ENCODE measurements around the gene MCOLN2.

DNA sequence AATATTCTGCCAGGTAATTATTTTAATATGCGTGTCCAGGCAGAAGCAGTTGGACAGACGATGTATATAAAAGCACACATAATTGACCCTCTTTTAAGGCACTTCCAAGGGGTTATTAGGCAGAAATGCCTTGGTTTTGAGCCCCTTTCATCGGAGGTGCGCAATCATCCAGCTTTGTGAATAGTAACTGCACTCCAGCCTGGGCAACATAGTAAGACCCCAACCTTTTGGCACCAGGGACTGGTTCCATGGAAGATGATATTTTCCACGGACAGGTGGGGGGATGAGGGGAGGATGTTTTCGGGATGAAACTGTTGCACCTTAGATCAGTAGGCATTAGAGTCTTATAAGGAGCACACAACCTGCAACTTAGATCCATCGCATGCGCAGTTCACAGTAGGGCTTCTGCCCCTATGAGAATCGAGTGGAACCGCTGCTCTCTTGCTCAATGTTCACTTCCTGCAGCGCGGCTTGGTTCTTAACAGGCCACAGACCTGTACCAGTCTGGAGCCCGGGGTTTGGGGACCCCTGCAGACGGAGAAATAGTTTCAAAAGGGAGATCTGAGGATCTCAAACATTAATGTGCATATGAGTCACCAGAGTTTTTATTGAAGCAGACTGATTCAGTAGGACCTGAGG lies 1.8 kb upstream of the MCOLN2 start:
- TF ChIP-seq EZH2 (IDR thresholded peaks at IDR 0.05; ENCODE audit: borderline replicate concordance, insufficient read depth, low read depth, low read length, poor library complexity, severe bottlenecking) = no peak
- TF ChIP-seq, protein P1, sequence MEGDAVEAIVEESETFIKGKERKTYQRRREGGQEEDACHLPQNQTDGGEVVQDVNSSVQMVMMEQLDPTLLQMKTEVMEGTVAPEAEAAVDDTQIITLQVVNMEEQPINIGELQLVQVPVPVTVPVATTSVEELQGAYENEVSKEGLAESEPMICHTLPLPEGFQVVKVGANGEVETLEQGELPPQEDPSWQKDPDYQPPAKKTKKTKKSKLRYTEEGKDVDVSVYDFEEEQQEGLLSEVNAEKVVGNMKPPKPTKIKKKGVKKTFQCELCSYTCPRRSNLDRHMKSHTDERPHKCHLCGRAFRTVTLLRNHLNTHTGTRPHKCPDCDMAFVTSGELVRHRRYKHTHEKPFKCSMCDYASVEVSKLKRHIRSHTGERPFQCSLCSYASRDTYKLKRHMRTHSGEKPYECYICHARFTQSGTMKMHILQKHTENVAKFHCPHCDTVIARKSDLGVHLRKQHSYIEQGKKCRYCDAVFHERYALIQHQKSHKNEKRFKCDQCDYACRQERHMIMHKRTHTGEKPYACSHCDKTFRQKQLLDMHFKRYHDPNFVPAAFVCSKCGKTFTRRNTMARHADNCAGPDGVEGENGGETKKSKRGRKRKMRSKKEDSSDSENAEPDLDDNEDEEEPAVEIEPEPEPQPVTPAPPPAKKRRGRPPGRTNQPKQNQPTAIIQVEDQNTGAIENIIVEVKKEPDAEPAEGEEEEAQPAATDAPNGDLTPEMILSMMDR (IDR thresholded peaks at IDR 0.05) = no peak

Data from B cell (primary cell).